ENCODE data around the gene RNF13.

DNA sequence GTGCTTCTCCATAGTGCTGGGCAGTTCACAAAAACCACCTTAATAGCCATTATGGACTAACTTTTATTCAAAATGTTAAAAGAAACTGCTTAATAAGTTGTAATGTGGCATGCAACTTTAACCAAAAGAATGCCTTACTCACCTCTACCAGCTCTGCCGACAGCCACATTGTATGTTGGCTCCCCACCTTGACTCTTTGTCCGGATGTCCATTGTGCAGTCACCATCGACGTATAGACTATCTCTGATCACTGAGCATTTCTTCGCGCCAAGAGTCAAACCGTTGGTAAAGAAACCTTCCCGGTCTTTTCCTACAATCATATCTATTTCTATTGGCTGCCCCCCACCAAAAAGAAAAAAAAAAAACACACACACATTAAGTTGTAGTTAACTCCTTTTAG lies 155.2 kb downstream of the RNF13 start:
- TF ChIP-seq, protein P1, sequence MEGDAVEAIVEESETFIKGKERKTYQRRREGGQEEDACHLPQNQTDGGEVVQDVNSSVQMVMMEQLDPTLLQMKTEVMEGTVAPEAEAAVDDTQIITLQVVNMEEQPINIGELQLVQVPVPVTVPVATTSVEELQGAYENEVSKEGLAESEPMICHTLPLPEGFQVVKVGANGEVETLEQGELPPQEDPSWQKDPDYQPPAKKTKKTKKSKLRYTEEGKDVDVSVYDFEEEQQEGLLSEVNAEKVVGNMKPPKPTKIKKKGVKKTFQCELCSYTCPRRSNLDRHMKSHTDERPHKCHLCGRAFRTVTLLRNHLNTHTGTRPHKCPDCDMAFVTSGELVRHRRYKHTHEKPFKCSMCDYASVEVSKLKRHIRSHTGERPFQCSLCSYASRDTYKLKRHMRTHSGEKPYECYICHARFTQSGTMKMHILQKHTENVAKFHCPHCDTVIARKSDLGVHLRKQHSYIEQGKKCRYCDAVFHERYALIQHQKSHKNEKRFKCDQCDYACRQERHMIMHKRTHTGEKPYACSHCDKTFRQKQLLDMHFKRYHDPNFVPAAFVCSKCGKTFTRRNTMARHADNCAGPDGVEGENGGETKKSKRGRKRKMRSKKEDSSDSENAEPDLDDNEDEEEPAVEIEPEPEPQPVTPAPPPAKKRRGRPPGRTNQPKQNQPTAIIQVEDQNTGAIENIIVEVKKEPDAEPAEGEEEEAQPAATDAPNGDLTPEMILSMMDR (IDR thresholded peaks at IDR 0.05) = no peak
- TF ChIP-seq POLR2A (IDR thresholded peaks at IDR 0.05) = no peak
